Testis (tissue), 2 donors: ENCODE results near the gene METRNL.

Source experiments
- CTCF ChIP-seq, 3 experiments: fragments of 450-650 bp in 2 of 3; fragments of 200-600 bp in 1 of 3; sonication (generic) in 1 of 3; IDR thresholded peaks; one replicate each; pipeline ENCODE4 v1.5.1; 2016 to 2019; ENCODE audit warnings: antibody characterized with exemption in 3 of 3, mild to moderate bottlenecking in 2 of 3, moderate library complexity in 1 of 3
- POLR2A ChIP-seq: fragments of 450-650 bp; IDR thresholded peaks from one replicate; pipeline ENCODE4 v1.6.1; 2017; ENCODE audit warnings: antibody characterized with exemption, mild to moderate bottlenecking, moderate library complexity

GRCh38 chr17:83092186-83092585 is 12.8 kb downstream of the METRNL start:
- TF ChIP-seq POLR2A (no peak), CTCF (IDR thresholded peaks at IDR 0.05) (no peak)
